SK-N-MC (cell line): Measurements from ENCODE around the gene CCDC69.
"Not testable (repeated sequence)": the region's sequence is repeated elsewhere in the genome, so short reads cannot be mapped to it uniquely, and the experiment has no call there.

Source experiments
- DNase-seq: peaks from one replicate; pipeline ENCODE4 v3.0.0-alpha.2; 2011; ENCODE audit warnings: low read depth, low spot score
- H3K27ac ChIP-seq: fragments of 200-600 bp; sonication (generic); 2 replicates; pipeline ENCODE4 v1.5.1; 2016; ENCODE audit warnings: mixed run types
- H3K36me3 ChIP-seq: fragments of 200-600 bp; sonication (generic); 2 replicates; pipeline ENCODE4 v1.6.1; 2017; ENCODE audit warnings: antibody characterized with exemption, low read length, mixed read lengths; ENCODE audit not compliant: insufficient read depth
- H3K4me3 ChIP-seq: fragments of 200-600 bp; sonication (generic); 2 replicates; pipeline ENCODE4 v1.5.1; 2016
- H3K9ac ChIP-seq: fragments of 200-600 bp; sonication (generic); 2 replicates; pipeline ENCODE4 v1.8.0; 2017; ENCODE audit warnings: mixed run types, mixed read lengths; ENCODE audit not compliant: insufficient read length
- H3K9me3 ChIP-seq: fragments of 200-600 bp; sonication (generic); 2 replicates; pipeline ENCODE4 v1.6.1; 2017; ENCODE audit warnings: low read depth, mild to moderate bottlenecking, antibody characterized with exemption, low read length, moderate library complexity, mixed read lengths
- EZH2 ChIP-seq: fragments of 200-600 bp; sonication (generic); IDR thresholded peaks from one replicate; pipeline ENCODE4 v1.6.1; 2017; ENCODE audit warnings: antibody characterized with exemption
- FOXP2 ChIP-seq: optimal IDR thresholded peaks from 2 replicates; pipeline ENCODE3; 2011; ENCODE audit warnings: mild to moderate bottlenecking, moderate library complexity; ENCODE audit not compliant: insufficient read depth; ENCODE audit errors: extremely low read length, control extremely low read depth
- POLR2AphosphoS5 ChIP-seq: IDR thresholded peaks from 2 replicates; pipeline ENCODE4 v1.6.1; 2012; ENCODE audit warnings: mild to moderate bottlenecking, low read depth, low read length, borderline replicate concordance

The CCDC69 gene

DNA sequence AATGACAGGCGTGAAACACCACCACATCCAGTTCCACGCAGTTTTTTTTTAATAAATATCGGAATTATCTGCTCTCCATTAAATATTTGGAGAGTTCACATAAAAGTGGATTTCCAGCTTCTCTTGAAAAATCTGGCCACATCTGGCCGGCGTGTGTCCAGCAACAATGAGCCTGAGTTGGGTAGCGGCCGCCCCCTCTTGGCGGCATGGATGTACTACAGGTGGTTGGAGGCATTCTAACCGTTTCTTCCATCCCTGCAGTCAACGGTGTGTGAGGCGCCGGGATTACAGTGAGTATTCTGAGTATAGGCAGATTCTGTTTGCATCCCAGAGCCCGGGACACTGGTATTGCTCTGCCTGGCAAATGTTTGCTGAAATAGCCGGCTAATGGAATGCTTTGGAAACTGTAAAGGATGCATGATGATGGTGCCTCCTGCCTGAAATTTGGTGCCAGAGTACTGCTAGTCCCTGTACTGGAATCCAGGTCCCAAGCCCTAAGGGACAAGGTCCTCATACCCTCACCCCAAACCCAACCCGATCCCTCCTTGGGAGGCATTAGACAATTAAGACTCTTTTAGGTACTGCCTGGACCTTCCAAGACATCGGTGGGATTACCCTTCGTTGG, 15.5 kb upstream of the CCDC69 start:
- Histone ChIP-seq H3K4me3 (no peak overlapping the region), H3K9me3 (no peaks in the 10 kb centered on the region), H3K9ac (no peak overlapping the region), H3K27ac (no peak overlapping the region), H3K36me3 (no peaks in the 10 kb centered on the region)
- no peak for TF ChIP-seq FOXP2
- no peak for TF ChIP-seq POLR2AphosphoS5
- TF ChIP-seq EZH2 = no peak
- DNase-seq = no peak

DNA sequence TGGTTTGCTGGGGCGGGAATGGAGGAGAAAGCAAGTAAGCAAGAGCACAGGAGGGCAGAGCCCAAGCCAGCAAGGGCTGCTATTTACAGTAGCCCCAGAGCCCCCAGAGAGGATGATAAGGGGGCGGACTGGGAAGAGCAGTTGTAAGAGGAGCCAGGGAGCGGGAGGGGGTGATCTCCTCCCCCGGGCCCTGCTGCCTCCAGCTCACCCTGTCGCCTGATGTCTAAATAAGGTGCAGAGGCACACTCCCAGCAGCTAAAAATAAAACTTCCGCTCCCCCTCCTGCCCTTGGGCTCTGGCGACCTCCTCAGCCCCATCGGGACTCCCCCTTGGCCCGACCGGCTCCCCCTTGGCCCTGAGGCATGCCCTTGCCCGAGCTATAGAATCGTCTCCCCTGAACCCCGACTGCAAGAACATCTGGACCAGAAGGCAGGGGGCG, 14.4 kb upstream of the CCDC69 start:
- H3K4me3 ChIP-seq = no peak overlapping the region

DNA sequence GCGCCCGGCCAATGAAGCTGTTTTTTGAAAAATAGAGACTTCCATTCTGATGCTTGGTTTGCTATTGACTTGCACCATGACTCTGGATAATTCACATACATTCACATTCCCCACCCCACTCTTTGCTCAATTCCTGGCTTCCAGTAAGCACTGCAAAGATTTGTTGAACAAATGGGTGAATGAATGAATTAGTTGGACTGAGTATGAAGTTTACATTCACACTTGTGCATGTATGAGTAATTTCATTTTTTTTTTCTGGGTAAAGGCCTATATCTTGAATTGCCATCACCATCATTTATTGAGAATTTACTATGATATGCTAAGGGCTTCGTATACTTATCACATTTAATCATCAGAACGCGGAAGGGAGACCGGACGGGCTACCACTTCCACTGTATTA, 13.8 kb upstream of the CCDC69 start:
- DNase-seq = no peak
- Histone ChIP-seq H3K4me3 (no peak overlapping the region), H3K36me3 (no peaks in the 10 kb centered on the region), H3K9me3 (no peaks in the 10 kb centered on the region), H3K9ac (no peak overlapping the region), H3K27ac (no peak overlapping the region)
- TF ChIP-seq EZH2 (no peak), FOXP2 (no peak), POLR2AphosphoS5 (no peak)

More for the DNA sequence above, 14.4 kb upstream of the CCDC69 start:
- DNase-seq = no peak
- Histone ChIP-seq H3K9ac (no peak overlapping the region), H3K27ac (no peak overlapping the region), H3K9me3 (no peaks in the 10 kb centered on the region), H3K36me3 (no peaks in the 10 kb centered on the region)
- TF ChIP-seq EZH2 (no peak), FOXP2 (no peak), POLR2AphosphoS5 (no peak)

DNA sequence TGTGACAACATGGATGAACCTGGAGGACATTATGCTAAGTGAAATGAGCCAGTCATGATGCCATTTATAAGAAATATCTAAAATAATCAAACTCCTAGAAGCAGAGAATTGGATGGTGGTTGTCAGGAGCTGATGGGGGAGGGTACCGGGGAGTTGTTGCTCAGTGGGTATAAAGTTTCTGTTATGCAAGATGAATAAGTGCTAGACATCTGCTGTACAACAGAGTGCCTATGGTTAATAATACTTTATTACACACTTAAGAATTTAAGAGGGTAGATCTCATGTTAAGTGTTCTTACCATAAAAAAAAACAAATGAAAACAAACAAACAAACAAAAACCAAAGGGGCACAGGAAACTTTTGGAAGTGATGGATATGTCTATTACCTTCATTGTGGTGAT, 13.0 kb upstream of the CCDC69 start:
- no peak for TF ChIP-seq EZH2
- TF ChIP-seq POLR2AphosphoS5 = no peak
- TF ChIP-seq FOXP2 = no peak
- no peaks in the 10 kb centered on the region for H3K36me3 ChIP-seq
- H3K9ac ChIP-seq = no peak overlapping the region
- no peaks in the 10 kb centered on the region for H3K9me3 ChIP-seq
- H3K27ac ChIP-seq = no peak overlapping the region
- DNase-seq = no peak
- H3K4me3 ChIP-seq = no peak overlapping the region

DNA sequence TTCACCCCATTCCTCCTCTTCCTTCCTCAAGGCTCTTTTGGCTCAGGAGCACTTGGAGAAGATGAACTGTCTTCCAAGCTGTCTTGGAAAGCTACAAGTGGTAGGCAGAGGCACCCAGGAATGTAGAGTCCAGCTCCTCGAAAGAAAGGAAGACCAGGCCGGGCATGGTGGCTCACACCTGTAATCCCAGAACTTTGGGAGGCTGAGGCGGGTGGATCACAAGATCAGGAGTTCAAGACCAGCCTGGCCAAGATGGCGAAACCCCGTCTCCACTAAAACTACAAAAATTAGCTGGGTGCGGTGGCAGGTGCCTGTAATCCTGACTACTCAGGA, 11.3 kb upstream of the CCDC69 start:
- H3K9me3 ChIP-seq, H3K36me3 ChIP-seq, DNase-seq, H3K27ac ChIP-seq, H3K4me3 ChIP-seq, H3K9ac ChIP-seq: not testable (repeated sequence)

DNA sequence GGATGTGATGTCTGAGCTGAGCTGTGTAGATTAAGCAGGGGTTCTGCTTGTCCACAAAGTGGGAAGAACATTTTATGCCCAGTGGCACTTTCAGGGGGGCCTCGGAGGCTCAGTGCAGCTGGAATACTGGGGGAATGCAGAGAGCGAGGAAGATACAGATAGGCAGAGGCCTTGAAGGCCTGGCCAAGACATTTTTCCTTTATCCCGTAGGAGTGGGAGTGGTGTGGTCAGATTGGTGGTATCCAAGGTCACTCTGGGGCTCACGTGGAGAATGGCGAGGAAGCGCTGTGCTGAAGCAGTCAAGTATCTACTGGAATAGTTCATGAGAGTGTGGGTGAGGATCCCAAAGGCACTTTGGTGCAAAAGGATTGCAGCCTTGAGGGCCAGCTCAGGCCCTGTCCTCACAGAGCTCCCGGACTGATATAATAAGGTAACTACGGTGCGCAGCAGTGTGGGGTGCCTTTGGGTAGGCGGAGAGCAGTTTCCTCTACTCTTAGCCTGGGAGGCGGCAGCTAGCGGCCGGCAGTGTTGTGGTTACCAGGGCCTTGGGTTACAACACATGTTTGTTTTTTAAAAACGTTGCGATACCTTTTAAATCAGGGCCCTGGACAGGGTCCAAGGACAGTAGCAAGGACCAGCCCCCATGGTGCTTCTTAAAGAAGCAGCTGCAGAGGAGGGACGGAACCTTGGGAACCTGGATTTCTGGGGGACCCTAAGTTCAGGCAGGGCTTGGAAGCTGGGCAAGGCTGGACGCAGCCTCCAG, 10.8 kb upstream of the CCDC69 start:
- no peak for DNase-seq
- Histone ChIP-seq H3K9ac (no peak overlapping the region), H3K36me3 (no peaks in the 10 kb centered on the region), H3K4me3 (no peak overlapping the region), H3K27ac (no peak overlapping the region), H3K9me3 (no peaks in the 10 kb centered on the region)
- TF ChIP-seq FOXP2 (no peak), POLR2AphosphoS5 (no peak), EZH2 (no peak)

DNA sequence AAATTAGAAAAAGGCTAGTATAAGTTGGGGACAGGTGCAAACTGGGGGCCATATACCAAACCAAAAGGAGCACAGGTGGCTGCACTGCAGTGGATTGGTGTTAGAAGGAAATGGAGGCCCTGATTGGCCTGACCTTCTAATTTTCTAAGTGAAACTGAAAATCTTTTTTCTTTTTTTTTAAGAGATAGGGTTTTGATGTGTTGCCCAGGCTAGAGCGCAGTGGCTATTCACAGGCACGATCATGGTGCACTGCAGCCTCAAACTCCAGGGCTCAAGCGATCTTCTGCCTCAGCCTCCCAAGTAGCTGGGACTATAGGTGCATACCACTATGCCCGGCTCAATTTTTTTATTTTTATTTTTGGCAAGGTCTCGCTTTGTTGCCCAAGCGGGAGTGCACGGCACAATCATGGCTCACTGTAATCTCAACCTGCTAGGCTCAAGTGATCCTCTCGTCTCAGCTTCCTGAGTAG, 9.8 kb upstream of the CCDC69 start:
- DNase-seq = no peak
- H3K27ac ChIP-seq = no peak overlapping the region
- no peaks in the 10 kb centered on the region for H3K9me3 ChIP-seq
- TF ChIP-seq FOXP2 (no peak), POLR2AphosphoS5 (no peak), EZH2 (no peak)
- no peaks in the 10 kb centered on the region for H3K36me3 ChIP-seq
- H3K4me3 ChIP-seq = no peak overlapping the region
- no peak overlapping the region for H3K9ac ChIP-seq

DNA sequence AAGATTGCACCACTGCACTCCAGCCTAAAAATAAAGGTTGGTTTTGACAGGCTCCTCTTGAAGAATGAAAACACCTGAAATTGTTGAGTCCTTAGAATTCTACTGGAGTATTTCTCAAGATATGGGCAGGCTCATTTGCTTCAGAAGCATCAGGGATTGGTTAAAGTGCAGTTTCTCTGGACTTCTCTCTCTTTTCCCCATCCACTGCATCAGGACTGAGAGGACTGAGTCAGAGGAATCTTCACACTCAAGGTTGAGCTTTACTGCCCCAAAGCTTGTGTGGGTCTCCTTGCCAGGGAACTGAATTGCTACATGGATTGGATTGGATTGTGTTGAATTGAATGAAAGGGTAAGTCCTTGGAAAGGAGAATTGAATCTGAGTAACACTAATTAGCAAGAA, 7.5 kb upstream of the CCDC69 start:
- Histone ChIP-seq H3K4me3 (no peak overlapping the region), H3K36me3 (no peaks in the 10 kb centered on the region), H3K9ac (no peak overlapping the region), H3K27ac (no peak overlapping the region), H3K9me3 (no peaks in the 10 kb centered on the region)
- DNase-seq = no peak
- TF ChIP-seq FOXP2 (no peak), POLR2AphosphoS5 (no peak), EZH2 (no peak)
